Measurements from ENCODE around the gene SRGAP2C. TPM values are rescaled to one million over a fixed set of nuclear protein-coding genes. Genes with fewer than 3 reads are reported as not detected.
"Not testable (repeated sequence)": the region's sequence is repeated elsewhere in the genome, so short reads cannot be mapped to it uniquely, and the experiment has no call there.

Gene SRGAP2C
- polyA plus RNA-seq, 1 of the 3 experiments (the other 2 are of a cell fraction): 3.2 TPM

- POLR2A ChIA-PET; H3K79me2 ChIP-seq (ENCODE audit: insufficient read depth); H3K36me3 ChIP-seq (replicated peaks in 1 of 2; ENCODE audit: control insufficient read depth in 1 of 2, insufficient read depth in 2 of 2, low read length in 1 of 2); H3K27me3 ChIP-seq (ENCODE audit: insufficient read depth); H3K9me2 ChIP-seq; H3K4me3 ChIP-seq (ENCODE audit: low read depth in 2 of 2, low read length in 1 of 2); H3K9me3 ChIP-seq; H4K20me1 ChIP-seq (ENCODE audit: insufficient read depth); H3K4me1 ChIP-seq (ENCODE audit: control insufficient read depth in 1 of 2, insufficient read depth in 2 of 2, low read depth in 1 of 2, low read length in 1 of 2); H3K9ac ChIP-seq; H3K27ac ChIP-seq (ENCODE audit: low read depth in 2 of 2, low read length in 1 of 2); CTCF ChIA-PET; H3K4me2 ChIP-seq; H2AFZ ChIP-seq (ENCODE audit: low read depth); H3F3A ChIP-seq (replicated peaks; ENCODE audit: insufficient read depth); DNase-seq: not testable (repeated sequence)
- WGBS (ENCODE audit: low lambda C conversion rate): no CpG with 5 or more reads among the region's 5 CpGs
These were observed 171.1 kb downstream of the SRGAP2C start for GRCh38 chr1:121355711-121356420.

- H3F3A ChIP-seq (replicated peaks; ENCODE audit: insufficient read depth); H3K4me1 ChIP-seq (ENCODE audit: control insufficient read depth in 1 of 2, insufficient read depth in 2 of 2, low read depth in 1 of 2, low read length in 1 of 2); H3K27ac ChIP-seq (ENCODE audit: low read depth in 2 of 2, low read length in 1 of 2); H3K4me2 ChIP-seq; H2AFZ ChIP-seq (ENCODE audit: low read depth); H3K9me2 ChIP-seq; DNase-seq; CTCF ChIA-PET; H3K4me3 ChIP-seq (ENCODE audit: low read depth in 2 of 2, low read length in 1 of 2); H4K20me1 ChIP-seq (ENCODE audit: insufficient read depth); POLR2A ChIA-PET; H3K9ac ChIP-seq; H3K9me3 ChIP-seq; H3K79me2 ChIP-seq (ENCODE audit: insufficient read depth); H3K36me3 ChIP-seq (replicated peaks in 1 of 2; ENCODE audit: control insufficient read depth in 1 of 2, insufficient read depth in 2 of 2, low read length in 1 of 2); H3K27me3 ChIP-seq (ENCODE audit: insufficient read depth): not testable (repeated sequence)
- no CpG with 5 or more reads among the region's 2 CpGs for WGBS (ENCODE audit: low lambda C conversion rate)
These were observed 172.0 kb downstream of the SRGAP2C start for GRCh38 chr1:121356819-121357218.

- H3F3A ChIP-seq (replicated peaks; ENCODE audit: insufficient read depth); POLR2A ChIA-PET; H3K79me2 ChIP-seq (ENCODE audit: insufficient read depth); H3K4me3 ChIP-seq (ENCODE audit: low read depth in 2 of 2, low read length in 1 of 2); H3K9me2 ChIP-seq; CTCF ChIA-PET; H3K9ac ChIP-seq; H3K9me3 ChIP-seq; H4K20me1 ChIP-seq (ENCODE audit: insufficient read depth); H3K36me3 ChIP-seq (replicated peaks in 1 of 2; ENCODE audit: control insufficient read depth in 1 of 2, insufficient read depth in 2 of 2, low read length in 1 of 2); H3K4me2 ChIP-seq; H2AFZ ChIP-seq (ENCODE audit: low read depth); H3K4me1 ChIP-seq (ENCODE audit: control insufficient read depth in 1 of 2, insufficient read depth in 2 of 2, low read depth in 1 of 2, low read length in 1 of 2); DNase-seq; H3K27ac ChIP-seq (ENCODE audit: low read depth in 2 of 2, low read length in 1 of 2); H3K27me3 ChIP-seq (ENCODE audit: insufficient read depth): not testable (repeated sequence)
- no CpG with 5 or more reads among the region's 1 CpG for WGBS (ENCODE audit: low lambda C conversion rate)
These were observed 175.8 kb downstream of the SRGAP2C start for GRCh38 chr1:121360531-121360930.

- H4K20me1 ChIP-seq (ENCODE audit: insufficient read depth); CTCF ChIA-PET; H3F3A ChIP-seq (replicated peaks; ENCODE audit: insufficient read depth); H3K9me3 ChIP-seq; H3K4me3 ChIP-seq (ENCODE audit: low read depth in 2 of 2, low read length in 1 of 2); H3K9ac ChIP-seq; H3K9me2 ChIP-seq; H3K4me2 ChIP-seq; H3K79me2 ChIP-seq (ENCODE audit: insufficient read depth); H3K36me3 ChIP-seq (replicated peaks in 1 of 2; ENCODE audit: control insufficient read depth in 1 of 2, insufficient read depth in 2 of 2, low read length in 1 of 2); H3K4me1 ChIP-seq (ENCODE audit: control insufficient read depth in 1 of 2, insufficient read depth in 2 of 2, low read depth in 1 of 2, low read length in 1 of 2); DNase-seq; H3K27ac ChIP-seq (ENCODE audit: low read depth in 2 of 2, low read length in 1 of 2); POLR2A ChIA-PET; H3K27me3 ChIP-seq (ENCODE audit: insufficient read depth); H2AFZ ChIP-seq (ENCODE audit: low read depth): not testable (repeated sequence)
- 17% methylated on average over 1 of the region's 7 CpGs for WGBS (ENCODE audit: low lambda C conversion rate)
These were observed 176.9 kb downstream of the SRGAP2C start for GRCh38 chr1:121361451-121362233.

GRCh38 chr1:121362234-121362883 is 177.6 kb downstream of the SRGAP2C start:
- H3K4me1 ChIP-seq (ENCODE audit: control insufficient read depth in 1 of 2, insufficient read depth in 2 of 2, low read depth in 1 of 2, low read length in 1 of 2); H4K20me1 ChIP-seq (ENCODE audit: insufficient read depth); DNase-seq; H3K9ac ChIP-seq; H3K27me3 ChIP-seq (ENCODE audit: insufficient read depth); H3K9me2 ChIP-seq; H3K9me3 ChIP-seq; POLR2A ChIA-PET; H3F3A ChIP-seq (replicated peaks; ENCODE audit: insufficient read depth); H2AFZ ChIP-seq (ENCODE audit: low read depth); H3K4me3 ChIP-seq (ENCODE audit: low read depth in 2 of 2, low read length in 1 of 2); H3K79me2 ChIP-seq (ENCODE audit: insufficient read depth); CTCF ChIA-PET; H3K36me3 ChIP-seq (replicated peaks in 1 of 2; ENCODE audit: control insufficient read depth in 1 of 2, insufficient read depth in 2 of 2, low read length in 1 of 2); H3K4me2 ChIP-seq: not testable (repeated sequence)
- H3K27ac ChIP-seq (ENCODE audit: low read depth in 2 of 2, low read length in 1 of 2): peak overlapping the region in 1 of 2 experiments; percentile 32; a peak in 2 of 4 replicates
- 75% methylated on average over 3 of the region's 4 CpGs for WGBS (ENCODE audit: low lambda C conversion rate)

- H3K4me1 ChIP-seq (ENCODE audit: control insufficient read depth in 1 of 2, insufficient read depth in 2 of 2, low read depth in 1 of 2, low read length in 1 of 2); H3K9ac ChIP-seq; H3K36me3 ChIP-seq (replicated peaks in 1 of 2; ENCODE audit: control insufficient read depth in 1 of 2, insufficient read depth in 2 of 2, low read length in 1 of 2); H2AFZ ChIP-seq (ENCODE audit: low read depth); H3F3A ChIP-seq (replicated peaks; ENCODE audit: insufficient read depth); DNase-seq; POLR2A ChIA-PET; H3K9me3 ChIP-seq; H3K27me3 ChIP-seq (ENCODE audit: insufficient read depth); H3K4me2 ChIP-seq; CTCF ChIA-PET; H3K9me2 ChIP-seq; H3K27ac ChIP-seq (ENCODE audit: low read depth in 2 of 2, low read length in 1 of 2); H4K20me1 ChIP-seq (ENCODE audit: insufficient read depth); H3K79me2 ChIP-seq (ENCODE audit: insufficient read depth); H3K4me3 ChIP-seq (ENCODE audit: low read depth in 2 of 2, low read length in 1 of 2): not testable (repeated sequence)
- WGBS (ENCODE audit: low lambda C conversion rate): no CpG with 5 or more reads among the region's 6 CpGs
These were observed 180.5 kb downstream of the SRGAP2C start for GRCh38 chr1:121365316-121365715.
